AML-193 (cell line): Measurements from ENCODE around the gene CASTOR2.
"Not testable (repeated sequence)": the region's sequence is repeated elsewhere in the genome, so short reads cannot be mapped to it uniquely, and the experiment has no call there.

Source experiments
- DNase-seq, 2 experiments: peaks; one replicate each; lab custom pipeline; 2025; lab: John Stamatoyannopoulos, UW

The CASTOR2 gene

GRCh38 chr7:74994869-74995543, 30.5 kb downstream of the CASTOR2 start:
- DNase-seq = not testable (repeated sequence)

- DNase-seq = not testable (repeated sequence)
Measured at GRCh38 chr7:74996361-74996760, 31.9 kb downstream of the CASTOR2 start.

- not testable (repeated sequence) for DNase-seq
Measured at GRCh38 chr7:74997811-74998210, 33.3 kb downstream of the CASTOR2 start.

- DNase-seq = not testable (repeated sequence)
Measured at GRCh38 chr7:75001356-75001755, 36.9 kb downstream of the CASTOR2 start.

- DNase-seq = no peak
Measured at GRCh38 chr7:75010036-75010435, 45.5 kb downstream of the CASTOR2 start.

- DNase-seq = no peak
Measured at GRCh38 chr7:75017832-75018231, 53.3 kb downstream of the CASTOR2 start.

- DNase-seq = no peak
Measured at GRCh38 chr7:75018570-75019364, 54.3 kb downstream of the CASTOR2 start.

- DNase-seq = no peak
Measured at GRCh38 chr7:75019800-75020199, 55.3 kb downstream of the CASTOR2 start.

- DNase-seq = no peak
Measured at GRCh38 chr7:75024922-75025321, 60.4 kb downstream of the CASTOR2 start.

GRCh38 chr7:75028299-75028698, 63.8 kb downstream of the CASTOR2 start:
- no peak for DNase-seq

GRCh38 chr7:75033064-75033463, 68.6 kb downstream of the CASTOR2 start:
- DNase-seq = no peak

GRCh38 chr7:75033826-75034225, 69.3 kb downstream of the CASTOR2 start:
- DNase-seq = no peak

GRCh38 chr7:75038508-75038907, 74.0 kb downstream of the CASTOR2 start:
- DNase-seq = no peak

- no peak for DNase-seq
Measured at GRCh38 chr7:75039166-75039565, 74.7 kb downstream of the CASTOR2 start.

- no peak for DNase-seq
Measured at GRCh38 chr7:75039709-75040108, 75.2 kb downstream of the CASTOR2 start.

- DNase-seq = no peak
Measured at GRCh38 chr7:75040512-75040911, 76.0 kb downstream of the CASTOR2 start.

- DNase-seq = no peak
Measured at GRCh38 chr7:75042286-75042685, 77.8 kb downstream of the CASTOR2 start.

- DNase-seq = no peak
Measured at GRCh38 chr7:75042831-75043703, 78.6 kb downstream of the CASTOR2 start.

GRCh38 chr7:75045881-75046280, 81.4 kb downstream of the CASTOR2 start:
- DNase-seq = no peak

- no peak for DNase-seq
Measured at GRCh38 chr7:75048435-75049379, 84.2 kb downstream of the CASTOR2 start.

GRCh38 chr7:75049817-75050216, 85.3 kb downstream of the CASTOR2 start:
- no peak for DNase-seq
